Gastrocnemius medialis (tissue), 4 donors: ENCODE results near the gene SHQ1.

Experiments used
- POLR2A ChIP-seq, 2 donors: fragments of 450-650 bp; IDR thresholded peaks; one replicate each; pipeline ENCODE4 v1.6.1; 2017; ENCODE audit warnings: antibody characterized with exemption in 2 of 2, mild to moderate bottlenecking in 2 of 2, moderate library complexity in 2 of 2
- TF ChIP-seq, protein P1 (sequence below), 5 experiments: fragments of 450-650 bp in 3 of 5; fragments of 200-600 bp in 2 of 5; sonication (generic) in 2 of 5; IDR thresholded peaks in 4 of 5; conservative IDR thresholded peaks in 1 of 5; 1 replicate in 4 of 5; 2 replicates in 1 of 5; pipeline ENCODE4 v1.5.1; 2016 to 2019; ENCODE audit warnings: antibody characterized with exemption in 5 of 5, mild to moderate bottlenecking in 3 of 5, moderate library complexity in 3 of 5

DNA sequence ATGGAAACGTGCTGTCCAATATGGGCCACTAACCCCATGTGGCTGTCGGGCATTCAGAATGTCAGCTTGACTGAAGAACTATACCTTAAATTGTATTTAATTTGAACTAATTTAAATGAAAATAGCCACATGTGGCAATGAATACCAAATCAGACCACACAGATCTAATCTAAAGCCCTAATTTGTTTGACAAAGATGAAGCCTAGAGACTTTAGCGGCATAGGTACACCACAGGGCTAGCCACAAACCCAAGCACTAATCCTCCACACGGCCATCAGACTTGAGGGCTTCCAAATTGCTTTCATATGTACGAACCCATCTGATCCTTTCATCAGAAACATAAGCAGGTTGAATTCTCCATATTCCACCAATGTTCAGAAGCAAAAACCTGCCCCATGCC lies 81.4 kb downstream of the SHQ1 start:
- no peak for TF ChIP-seq POLR2A (IDR thresholded peaks at IDR 0.05)
- TF ChIP-seq, protein P1, sequence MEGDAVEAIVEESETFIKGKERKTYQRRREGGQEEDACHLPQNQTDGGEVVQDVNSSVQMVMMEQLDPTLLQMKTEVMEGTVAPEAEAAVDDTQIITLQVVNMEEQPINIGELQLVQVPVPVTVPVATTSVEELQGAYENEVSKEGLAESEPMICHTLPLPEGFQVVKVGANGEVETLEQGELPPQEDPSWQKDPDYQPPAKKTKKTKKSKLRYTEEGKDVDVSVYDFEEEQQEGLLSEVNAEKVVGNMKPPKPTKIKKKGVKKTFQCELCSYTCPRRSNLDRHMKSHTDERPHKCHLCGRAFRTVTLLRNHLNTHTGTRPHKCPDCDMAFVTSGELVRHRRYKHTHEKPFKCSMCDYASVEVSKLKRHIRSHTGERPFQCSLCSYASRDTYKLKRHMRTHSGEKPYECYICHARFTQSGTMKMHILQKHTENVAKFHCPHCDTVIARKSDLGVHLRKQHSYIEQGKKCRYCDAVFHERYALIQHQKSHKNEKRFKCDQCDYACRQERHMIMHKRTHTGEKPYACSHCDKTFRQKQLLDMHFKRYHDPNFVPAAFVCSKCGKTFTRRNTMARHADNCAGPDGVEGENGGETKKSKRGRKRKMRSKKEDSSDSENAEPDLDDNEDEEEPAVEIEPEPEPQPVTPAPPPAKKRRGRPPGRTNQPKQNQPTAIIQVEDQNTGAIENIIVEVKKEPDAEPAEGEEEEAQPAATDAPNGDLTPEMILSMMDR (IDR thresholded peaks at IDR 0.05 in 4 of 5, conservative IDR thresholded peaks at IDR 0.05 in 1 of 5) = no peak
